Keratinocyte (primary cell): ENCODE results near the gene CYP1A1.

Experiments used
- EZH2 ChIP-seq: IDR thresholded peaks from one replicate; pipeline ENCODE4 v1.6.1; 2012; ENCODE audit warnings: inconsistent platforms, mild to moderate bottlenecking, low read length, moderate library complexity
- TF ChIP-seq, protein P1 (sequence below), 3 experiments: IDR thresholded peaks in 1 of 3; conservative IDR thresholded peaks in 1 of 3; optimal IDR thresholded peaks in 1 of 3; 2 replicates in 2 of 3; 3 replicates in 1 of 3; pipeline versions ENCODE3 to v1.5.1; 2011; ENCODE audit warnings: low read length in 3 of 3, mild to moderate bottlenecking in 3 of 3, moderate library complexity in 2 of 3, control low read depth in 1 of 3, inconsistent platforms in 1 of 3; ENCODE audit not compliant: insufficient read depth in 2 of 3; ENCODE audit errors: extremely low read depth in 1 of 3

DNA sequence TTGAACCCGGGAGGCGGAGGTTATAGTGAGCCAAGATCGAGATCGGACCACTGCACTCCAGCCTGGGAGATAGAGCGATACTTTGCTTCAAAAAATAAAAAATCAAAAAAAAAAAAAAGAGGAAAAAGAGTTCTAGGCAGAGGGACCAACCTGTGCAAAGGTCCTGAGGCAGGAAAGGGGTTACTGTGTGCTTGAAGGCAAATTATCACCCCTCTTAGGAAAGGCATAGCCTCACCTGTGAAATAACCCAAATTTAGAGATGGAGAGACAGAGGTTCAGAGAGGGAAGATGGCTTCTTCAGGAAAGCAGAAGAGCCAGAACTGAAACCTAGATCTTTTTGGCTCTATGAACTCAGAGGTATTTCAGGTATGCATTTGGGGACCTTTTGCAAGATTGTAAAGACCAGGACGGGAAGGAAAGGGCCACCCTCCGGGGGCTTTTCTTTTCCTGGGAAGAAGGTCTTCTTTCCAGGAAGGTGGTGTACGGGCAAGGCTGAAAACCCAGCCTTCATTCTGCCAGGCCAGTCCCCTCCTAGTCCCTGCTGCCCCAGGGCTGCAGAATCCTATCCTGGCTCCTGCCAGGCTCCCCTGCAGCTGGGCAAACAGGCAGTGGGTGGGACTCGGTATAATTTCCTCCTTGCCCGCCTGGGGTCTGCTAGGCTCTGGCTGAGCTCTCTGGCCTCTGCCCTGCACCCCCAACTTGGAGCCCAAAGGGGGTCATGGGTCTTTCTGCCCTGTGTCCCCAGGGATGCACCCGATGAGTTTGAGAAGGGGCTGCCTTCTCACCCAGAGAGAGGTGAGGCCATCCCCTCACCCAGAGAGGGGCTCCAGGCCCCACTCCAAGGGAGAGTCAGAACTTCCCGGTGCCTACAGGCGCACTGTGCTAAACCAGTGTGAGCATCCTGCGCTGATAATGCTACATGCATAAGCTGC, 42.1 kb upstream of the CYP1A1 start:
- TF ChIP-seq, protein P1, sequence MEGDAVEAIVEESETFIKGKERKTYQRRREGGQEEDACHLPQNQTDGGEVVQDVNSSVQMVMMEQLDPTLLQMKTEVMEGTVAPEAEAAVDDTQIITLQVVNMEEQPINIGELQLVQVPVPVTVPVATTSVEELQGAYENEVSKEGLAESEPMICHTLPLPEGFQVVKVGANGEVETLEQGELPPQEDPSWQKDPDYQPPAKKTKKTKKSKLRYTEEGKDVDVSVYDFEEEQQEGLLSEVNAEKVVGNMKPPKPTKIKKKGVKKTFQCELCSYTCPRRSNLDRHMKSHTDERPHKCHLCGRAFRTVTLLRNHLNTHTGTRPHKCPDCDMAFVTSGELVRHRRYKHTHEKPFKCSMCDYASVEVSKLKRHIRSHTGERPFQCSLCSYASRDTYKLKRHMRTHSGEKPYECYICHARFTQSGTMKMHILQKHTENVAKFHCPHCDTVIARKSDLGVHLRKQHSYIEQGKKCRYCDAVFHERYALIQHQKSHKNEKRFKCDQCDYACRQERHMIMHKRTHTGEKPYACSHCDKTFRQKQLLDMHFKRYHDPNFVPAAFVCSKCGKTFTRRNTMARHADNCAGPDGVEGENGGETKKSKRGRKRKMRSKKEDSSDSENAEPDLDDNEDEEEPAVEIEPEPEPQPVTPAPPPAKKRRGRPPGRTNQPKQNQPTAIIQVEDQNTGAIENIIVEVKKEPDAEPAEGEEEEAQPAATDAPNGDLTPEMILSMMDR (optimal IDR thresholded peaks at IDR 0.05 in 1 of 3, IDR thresholded peaks at IDR 0.05 in 1 of 3, conservative IDR thresholded peaks at IDR 0.05 in 1 of 3; ENCODE audit: extremely low read depth in 1 of 3, insufficient read depth in 2 of 3, low read length in 3 of 3) = no peak
- no peak for TF ChIP-seq EZH2
